GM19468 (cell line): ENCODE measurements around the gene PRKAR1B.

Experiments
- ATAC-seq: cut with Tn5 transposase; IDR thresholded peaks from one replicate; pipeline ENCODE4 v1.9.1; 2021; ENCODE audit warnings: mild to moderate bottlenecking, moderate library complexity, moderate number of reproducible peaks; ENCODE audit not compliant: unreplicated experiment; ENCODE audit errors: extremely low read depth

PRKAR1B gene

DNA sequence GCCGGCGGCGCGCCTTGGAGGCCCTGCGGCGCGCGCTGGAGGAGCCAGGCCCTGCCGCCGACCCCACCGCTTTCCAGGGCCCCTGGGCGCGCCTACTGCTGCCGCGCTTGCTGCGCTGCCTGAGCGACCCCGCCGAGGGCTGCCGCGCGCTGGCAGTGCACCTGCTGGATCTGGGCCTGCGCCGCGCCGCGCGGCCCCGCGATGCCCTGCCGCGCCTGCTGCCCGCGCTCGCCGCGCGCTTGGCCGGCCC is 302 bp downstream of the PRKAR1B start:
- ATAC-seq, result no peak

DNA sequence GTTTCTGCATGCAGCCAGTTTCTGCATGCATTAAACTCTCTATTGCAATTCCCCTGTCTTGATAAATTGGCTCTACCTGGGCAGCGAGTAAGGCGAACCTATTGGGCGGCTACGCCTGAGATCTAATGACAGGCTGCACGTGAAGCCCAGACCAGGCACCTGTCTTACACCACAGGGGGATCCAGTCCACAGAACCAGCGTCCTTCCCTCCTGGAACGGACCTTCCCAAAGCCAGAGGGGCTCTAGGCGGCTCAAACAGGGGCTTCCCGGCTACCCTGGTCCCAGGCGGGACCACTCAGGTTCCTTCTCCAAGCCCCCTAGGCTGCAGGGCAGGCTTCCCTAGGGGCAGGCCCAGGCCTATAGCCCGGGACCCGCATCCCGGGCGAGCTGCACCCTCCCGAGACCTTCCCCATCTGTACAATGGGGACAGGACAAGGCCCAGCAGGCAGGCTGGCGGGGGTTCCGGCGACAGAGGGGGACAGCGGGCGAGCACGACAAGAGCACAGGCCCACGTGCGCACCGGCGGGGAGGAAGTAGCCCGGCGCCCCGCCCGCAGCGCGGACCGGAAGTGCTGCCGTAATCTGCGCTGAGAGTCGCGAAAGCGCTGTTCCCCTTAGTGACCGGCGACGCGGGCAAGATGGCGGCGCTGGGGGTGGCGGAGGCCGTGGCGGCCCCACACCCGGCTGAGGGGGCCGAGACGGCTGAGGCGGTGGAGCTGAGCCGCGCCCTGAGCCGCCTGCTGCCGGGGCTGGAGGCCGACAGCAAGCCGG is 812 bp downstream of the PRKAR1B start, which contains the start of gene DNAAF5:
DNAAF5 (plus strand) TSS at position 616 of the 770 bp plus-strand sequence; CDS start at position 638, 22 bp downstream.
- ATAC-seq, result peak; percentile 87

DNA sequence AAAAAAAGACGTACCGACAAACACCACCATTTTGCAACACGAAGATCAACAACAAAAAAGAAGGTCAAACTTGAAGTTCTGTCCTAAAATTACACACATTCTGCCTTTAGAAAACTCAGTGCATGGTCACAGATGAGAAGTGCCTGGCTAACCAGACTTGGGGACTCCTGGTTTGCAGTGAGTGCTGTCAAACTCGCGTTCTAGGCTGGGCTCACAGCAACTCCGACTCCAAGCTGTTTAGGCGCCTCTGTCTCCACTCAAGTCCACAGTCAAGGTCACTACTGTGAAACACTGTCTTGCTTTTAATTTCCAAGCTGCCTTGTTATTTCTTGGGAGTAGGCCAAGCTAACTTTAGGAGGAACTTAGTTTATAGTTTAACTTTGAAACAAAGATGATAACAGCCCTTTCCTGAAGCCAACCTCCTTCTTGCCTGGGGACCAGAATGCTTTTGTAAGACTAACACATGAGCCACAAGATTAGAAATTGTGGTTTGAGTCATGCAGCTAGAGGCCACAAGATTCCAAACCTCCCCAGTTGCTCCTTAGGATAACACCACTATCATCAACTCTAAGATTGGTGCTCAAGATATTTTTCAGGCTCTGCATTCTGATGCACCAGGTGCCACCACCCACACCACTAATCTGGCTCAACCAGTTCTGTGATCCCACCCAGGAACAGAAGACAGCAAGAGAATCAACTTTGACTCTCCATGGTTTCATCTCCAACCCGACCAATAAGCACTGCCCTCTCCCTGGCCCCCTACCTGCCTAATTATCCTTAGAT is 1.7 kb downstream of the PRKAR1B start:
- no peak for ATAC-seq

DNA sequence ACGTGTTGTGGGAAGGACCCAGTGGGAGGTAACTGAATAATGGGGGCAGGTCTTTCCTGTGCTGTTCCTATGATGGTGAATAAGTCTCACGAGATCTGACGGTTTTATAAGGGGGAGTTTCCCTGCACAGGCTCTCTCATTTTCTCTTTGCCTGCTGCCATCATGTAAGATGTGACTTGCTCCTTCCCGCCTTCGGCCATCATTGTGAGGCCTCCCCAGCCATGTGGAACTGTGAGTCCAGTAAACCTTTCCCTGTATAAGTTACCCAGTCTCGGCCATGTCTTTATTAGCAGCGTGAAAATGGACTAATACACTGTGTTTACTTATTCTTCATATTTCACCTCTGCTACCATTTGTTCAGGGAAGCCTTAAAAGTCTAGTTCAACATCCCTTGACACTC is 2.8 kb downstream of the PRKAR1B start:
- ATAC-seq, result no peak

- ATAC-seq, result no peak
Measured at GRCh38 chr7:723541-723940, 3.5 kb downstream of the PRKAR1B start.

GRCh38 chr7:721619-722248 is 5.3 kb downstream of the PRKAR1B start:
- no peak for ATAC-seq

GRCh38 chr7:716636-717035 is 10.4 kb downstream of the PRKAR1B start:
- no peak for ATAC-seq

DNA sequence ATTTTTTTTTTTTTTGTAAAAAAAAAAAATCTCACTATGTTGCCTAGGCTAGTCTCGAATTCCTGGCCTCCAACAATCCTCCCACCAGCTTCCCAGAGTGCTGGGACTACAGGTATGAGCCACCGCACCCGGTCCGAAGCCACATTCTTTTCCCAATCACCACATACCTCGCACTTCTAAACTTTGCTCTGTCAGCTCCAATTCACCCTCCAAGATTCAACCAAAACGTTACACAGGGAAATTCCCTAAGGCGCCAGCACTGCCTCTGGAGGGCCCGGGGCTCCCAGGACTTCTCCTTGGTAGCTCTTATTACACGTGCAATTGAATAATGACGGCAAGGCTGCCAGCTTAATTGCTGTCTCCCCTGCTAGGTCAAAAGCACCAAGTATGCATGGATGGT is 10.9 kb downstream of the PRKAR1B start:
- ATAC-seq, result no peak

GRCh38 chr7:714251-714671 is 12.8 kb downstream of the PRKAR1B start:
- no peak for ATAC-seq

DNA sequence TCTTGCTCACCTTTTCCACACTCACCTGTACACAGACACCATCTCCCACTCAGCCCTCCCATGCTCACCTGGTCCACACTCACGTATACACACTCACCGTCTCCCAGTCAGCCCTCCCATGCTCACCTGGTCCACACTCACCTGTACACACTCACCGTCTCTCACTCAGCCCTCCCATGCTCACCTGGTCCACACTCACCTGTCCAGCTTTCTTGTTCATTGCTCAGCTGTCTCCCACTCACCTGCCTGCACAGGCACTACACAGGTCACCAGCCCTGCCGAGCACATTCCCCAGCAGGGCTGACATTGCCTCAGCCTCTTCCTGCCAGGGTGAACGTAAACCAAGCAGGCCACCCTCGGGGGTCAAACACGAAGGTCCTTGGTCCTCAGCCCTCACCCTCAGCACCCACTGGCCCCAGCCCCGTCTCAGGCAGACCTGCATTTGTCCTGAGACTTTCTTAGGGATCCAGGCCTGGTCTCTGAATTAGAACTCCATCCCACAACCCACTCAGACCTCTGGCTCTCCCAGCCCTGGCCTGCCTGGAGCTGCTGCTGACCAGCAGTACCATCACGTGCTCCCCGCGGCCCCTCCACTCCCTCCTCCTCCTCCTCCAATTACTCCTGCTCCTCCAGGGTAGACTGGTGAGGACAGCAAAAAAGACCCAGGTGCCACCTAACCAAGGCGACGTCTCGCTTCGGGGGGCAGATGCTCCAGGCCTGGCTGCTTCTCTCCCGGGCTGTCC is 13.4 kb downstream of the PRKAR1B start:
- no peak for ATAC-seq

- no peak for ATAC-seq
Measured at GRCh38 chr7:713139-713457, 14.0 kb downstream of the PRKAR1B start.

DNA sequence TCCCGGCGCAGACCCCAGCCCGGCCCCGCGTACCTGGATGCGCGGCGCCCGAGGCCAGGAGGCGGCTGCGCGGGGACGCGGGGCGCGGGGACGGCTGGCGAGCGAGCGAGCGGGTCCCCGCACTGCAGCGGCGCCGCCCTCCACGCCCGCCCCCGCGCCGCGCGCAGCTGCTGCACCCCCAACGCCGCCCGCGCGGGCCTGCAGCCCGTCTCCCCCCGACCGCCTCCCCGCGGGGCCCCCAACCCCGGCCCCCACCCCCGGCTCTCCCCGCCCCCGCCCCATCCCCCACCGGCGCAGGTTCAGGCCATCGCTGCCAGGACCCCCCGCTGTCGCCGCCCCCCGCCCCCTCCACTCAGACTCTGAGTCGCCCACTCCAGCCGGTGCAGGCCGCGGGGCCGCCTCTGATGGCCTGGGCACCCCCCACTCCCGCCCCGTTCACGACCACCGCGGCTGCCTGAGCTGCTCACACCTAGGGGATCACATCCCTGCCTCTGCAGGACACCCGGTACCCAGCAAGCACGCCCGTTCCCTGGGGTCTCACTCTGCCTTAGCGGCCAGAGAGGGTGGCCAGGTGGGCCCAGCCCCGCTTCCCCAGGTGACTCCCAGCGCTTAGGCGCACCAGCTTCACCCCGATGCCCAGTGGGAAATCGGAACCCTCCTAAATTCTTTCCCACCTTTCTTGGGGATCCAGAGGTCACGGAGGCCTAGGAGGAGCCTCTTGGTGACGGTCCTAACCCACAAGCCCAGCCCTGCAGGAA is 14.5 kb downstream of the PRKAR1B start:
- ATAC-seq, result no peak

DNA sequence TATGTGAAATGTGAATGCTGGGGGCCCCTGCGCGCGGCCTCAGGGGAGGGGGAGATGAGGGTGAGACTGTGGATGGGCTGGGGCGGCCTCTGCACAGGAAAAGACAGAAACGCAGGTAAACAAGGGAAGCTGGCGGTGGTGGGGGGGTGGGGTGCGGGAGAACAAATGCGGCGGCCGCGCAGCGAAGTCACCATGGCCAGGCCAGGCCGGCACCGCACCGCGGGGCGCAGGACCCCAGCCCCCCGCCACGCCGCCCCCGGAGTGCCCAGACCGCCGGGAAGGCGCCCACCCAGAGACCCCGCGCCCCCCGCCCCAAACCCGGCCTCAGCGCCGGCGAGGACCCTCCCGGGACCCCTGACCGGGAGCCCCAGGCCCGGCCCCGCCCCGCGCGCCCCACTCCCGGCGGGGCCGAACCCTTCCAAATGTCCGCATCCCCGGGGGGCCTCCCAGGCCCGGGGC is 15.1 kb downstream of the PRKAR1B start:
- no peak for ATAC-seq

DNA sequence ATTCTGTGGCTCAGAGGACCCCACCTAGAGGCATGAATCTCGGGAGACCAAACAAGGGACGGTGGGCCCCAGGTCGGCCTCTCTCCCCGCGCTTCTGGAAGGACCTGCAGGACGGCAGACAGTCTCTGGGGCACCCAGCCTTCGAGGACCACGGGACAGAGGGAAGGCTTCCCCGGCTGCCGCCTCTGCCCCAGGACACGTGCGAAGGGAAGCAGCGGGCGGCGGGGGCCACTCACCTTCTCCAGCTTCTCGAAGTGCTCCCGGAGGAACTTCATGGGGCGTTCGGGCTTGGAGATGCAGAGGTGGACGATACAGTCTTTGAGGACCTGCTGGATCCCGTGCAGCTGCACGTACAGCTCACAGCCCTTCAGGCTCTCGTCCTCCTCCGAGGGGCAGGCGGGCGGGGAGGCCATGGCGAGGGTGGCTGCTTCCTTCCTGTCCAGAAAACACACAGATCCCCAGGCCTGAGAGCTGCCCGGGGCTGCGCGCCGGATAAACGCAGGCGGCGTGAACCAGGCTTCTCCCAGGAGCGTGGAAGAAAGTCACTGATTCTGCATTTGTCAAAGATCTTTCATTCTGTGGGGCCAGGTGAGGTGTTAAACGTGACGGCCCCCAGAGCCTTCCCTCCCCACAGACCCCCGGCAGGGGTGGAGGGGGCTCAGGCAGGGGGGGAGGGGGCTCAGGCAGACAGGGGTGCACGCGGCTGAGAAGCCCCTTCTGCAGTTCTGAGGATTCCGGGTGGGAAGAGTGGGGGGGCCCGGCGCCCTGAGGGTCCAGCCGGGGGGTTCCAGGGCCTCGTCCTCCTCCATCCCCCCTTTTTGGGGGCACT is 15.8 kb downstream of the PRKAR1B start:
- ATAC-seq, result no peak

GRCh38 chr7:710161-710560 is 16.9 kb downstream of the PRKAR1B start:
- ATAC-seq, result no peak

- no peak for ATAC-seq
Measured at GRCh38 chr7:707296-708000, 19.6 kb downstream of the PRKAR1B start.

GRCh38 chr7:706721-707120 is 20.4 kb downstream of the PRKAR1B start:
- ATAC-seq, result no peak

DNA sequence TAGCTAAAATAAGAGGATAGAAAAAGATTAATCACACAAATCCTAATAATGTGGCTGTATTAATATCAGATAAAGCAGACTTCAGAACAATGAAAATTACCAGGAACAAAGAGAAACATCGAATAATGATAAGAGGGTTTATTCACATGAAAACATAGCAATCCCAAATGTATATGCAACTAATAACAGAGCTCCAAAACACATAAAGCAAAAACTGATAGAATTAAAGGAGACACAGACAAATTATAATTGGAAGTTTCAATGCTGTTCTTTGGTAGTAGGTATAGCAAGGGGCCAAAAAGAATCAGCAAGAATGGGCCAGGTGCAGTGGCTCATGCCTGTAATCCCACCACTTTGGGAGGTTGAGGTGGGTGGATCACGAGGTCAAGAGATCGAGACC is 24.0 kb downstream of the PRKAR1B start:
- no peak for ATAC-seq
